H1 (cell line): Measurements from ENCODE around the gene JPT2. TPM values are rescaled to one million over a fixed set of nuclear protein-coding genes. Genes with fewer than 3 reads are reported as not detected.

ENCODE experiments used
- CTCF ChIA-PET: fragments of 300-600 bp; sonication (Branson Sonifier 250); formaldehyde crosslinking; loops from one replicate; lab custom pipeline; 2021; ENCODE audit not compliant: partially characterized antibody; lab: Charles Lee
- POLR2A ChIA-PET: fragments of 300-600 bp; sonication (Branson Sonifier 250); formaldehyde crosslinking; loops from one replicate; lab custom pipeline; 2021; ENCODE audit warnings: inconsistent platforms; ENCODE audit not compliant: partially characterized antibody; lab: Charles Lee
- DNase-seq, 2 experiments: peaks; one replicate each; pipeline versions ENCODE4 v3.0.0 to v3.0.0-alpha.2; 2010 to 2022; ENCODE audit warnings: low spot score in 2 of 2, low read depth in 1 of 2, mixed read lengths in 1 of 2
- FAIRE-seq: peaks from 2 replicates; lab custom pipeline; 2011; peaks lifted over from hg19 to GRCh38; lab: Jason Lieb, UNC
- H2AFZ ChIP-seq: 2 replicates; pipeline ENCODE4 v1.8.1; 2012; ENCODE audit warnings: low read length, inconsistent platforms
- H2AK5ac ChIP-seq: 2 replicates; pipeline ENCODE4 v1.6.1; 2013; ENCODE audit warnings: low read depth, low read length
- H2BK120ac ChIP-seq: replicated peaks from 2 replicates; pipeline ENCODE3; 2013; ENCODE audit warnings: low read depth, low read length, inconsistent platforms
- H2BK12ac ChIP-seq: 2 replicates; pipeline ENCODE4 v1.6.1; 2013; ENCODE audit warnings: low read depth, low read length
- H2BK15ac ChIP-seq: 2 replicates; pipeline ENCODE4 v1.6.1; 2013; ENCODE audit warnings: low read length
- H2BK20ac ChIP-seq: 2 replicates; pipeline ENCODE4 v1.6.1; 2013; ENCODE audit warnings: low read length
- H2BK5ac ChIP-seq: 2 replicates; pipeline ENCODE4 v1.6.1; 2013; ENCODE audit warnings: low read depth, low read length
- H3K14ac ChIP-seq: 2 replicates; pipeline ENCODE4 v1.6.1; 2013; ENCODE audit warnings: inconsistent platforms; ENCODE audit not compliant: insufficient read length
- H3K18ac ChIP-seq: 2 replicates; pipeline ENCODE4 v1.6.1; 2013; ENCODE audit warnings: low read length; ENCODE audit errors: extremely low read depth
- H3K23ac ChIP-seq: 2 replicates; pipeline ENCODE4 v1.6.1; 2013; ENCODE audit warnings: inconsistent platforms; ENCODE audit not compliant: insufficient read length
- H3K23me2 ChIP-seq: 2 replicates; pipeline ENCODE4 v1.6.1; 2013; ENCODE audit warnings: low read depth, low read length
- H3K27ac ChIP-seq: 2 replicates; pipeline ENCODE4 v1.6.1; 2011; ENCODE audit warnings: low read depth, low read length, inconsistent platforms
- H3K27me3 ChIP-seq, 4 experiments: replicated peaks in 1 of 4; 1 replicate in 1 of 4; 2 replicates in 3 of 4; pipeline versions ENCODE4 v1.6.1 to v1.8.1; 2011 to 2013; ENCODE audit warnings: low read length in 3 of 4, mild to moderate bottlenecking in 3 of 4, inconsistent platforms in 2 of 4, mixed read lengths in 2 of 4, moderate library complexity in 1 of 4; ENCODE audit not compliant: control insufficient read depth in 3 of 4, insufficient read depth in 3 of 4; ENCODE audit errors: extremely low read depth in 1 of 4
- H3K36me3 ChIP-seq, 4 experiments: 2 replicates each; pipeline versions ENCODE4 v1.6.1 to v1.8.1; 2011 to 2013; ENCODE audit warnings: mild to moderate bottlenecking in 4 of 4, low read length in 3 of 4, moderate library complexity in 2 of 4, control low read depth in 1 of 4, inconsistent platforms in 1 of 4; ENCODE audit not compliant: insufficient read depth in 4 of 4, control insufficient read depth in 2 of 4
- H3K4ac ChIP-seq: replicated peaks from 2 replicates; pipeline ENCODE3; 2013; ENCODE audit warnings: low read length, low read depth, mixed read lengths, inconsistent platforms; ENCODE audit not compliant: insufficient read length
- H3K4me1 ChIP-seq, 4 experiments: replicated peaks in 1 of 4; 1 replicate in 1 of 4; 2 replicates in 3 of 4; pipeline versions ENCODE4 v1.6.1 to v1.8.1; 2011 to 2013; ENCODE audit warnings: low read length in 3 of 4, inconsistent platforms in 2 of 4, mixed read lengths in 1 of 4; ENCODE audit not compliant: insufficient read depth in 4 of 4, control insufficient read depth in 3 of 4
- H3K4me2 ChIP-seq, 2 experiments: 2 replicates each; pipeline versions ENCODE4 v1.6.1 to v1.8.1; 2011 to 2013; ENCODE audit warnings: low read depth in 2 of 2, low read length in 2 of 2, control low read depth in 1 of 2, inconsistent platforms in 1 of 2, mild to moderate bottlenecking in 1 of 2; ENCODE audit not compliant: insufficient read depth in 1 of 2
- H3K4me3 ChIP-seq, 4 experiments: fragments of 200-600, 300-600 bp in 1 of 4; sonication (generic), shearing (Covaris generic), sonication (Bioruptor Twin) in 1 of 4; 2 replicates each; pipeline versions ENCODE4 v1.5.1 to v1.8.1; 2011 to 2016; ENCODE audit warnings: low read length in 4 of 4, low read depth in 3 of 4, control low read depth in 2 of 4, inconsistent platforms in 2 of 4, mild to moderate bottlenecking in 2 of 4, mixed read lengths in 1 of 4, moderate library complexity in 1 of 4; ENCODE audit not compliant: insufficient read depth in 2 of 4; ENCODE audit errors: extremely low read depth in 1 of 4
- H3K56ac ChIP-seq: replicated peaks from 2 replicates; pipeline ENCODE3; 2013; ENCODE audit warnings: low read depth, mild to moderate bottlenecking, mixed read lengths, low read length, inconsistent platforms; ENCODE audit not compliant: insufficient read length
- H3K79me1 ChIP-seq: 2 replicates; pipeline ENCODE4 v1.6.1; 2013; ENCODE audit warnings: low read depth, low read length, control low read depth
- H3K79me2 ChIP-seq, 2 experiments: 2 replicates each; pipeline versions ENCODE4 v1.6.1 to v1.8.1; 2012 to 2013; ENCODE audit warnings: low read length in 2 of 2, mild to moderate bottlenecking in 2 of 2, inconsistent platforms in 1 of 2; ENCODE audit not compliant: insufficient read depth in 2 of 2, control insufficient read depth in 1 of 2
- H3K9ac ChIP-seq, 4 experiments: replicated peaks in 1 of 4; 1 replicate in 1 of 4; 2 replicates in 3 of 4; pipeline versions ENCODE4 v1.6.1 to v1.8.1; 2011 to 2013; ENCODE audit warnings: low read depth in 3 of 4, low read length in 3 of 4, control low read depth in 2 of 4, mild to moderate bottlenecking in 2 of 4, moderate library complexity in 2 of 4, inconsistent platforms in 1 of 4; ENCODE audit errors: extremely low read depth in 1 of 4
- H3K9me3 ChIP-seq, 2 experiments: 2 replicates each; pipeline versions ENCODE4 v1.6.1 to v1.8.1; 2012 to 2013; ENCODE audit warnings: mild to moderate bottlenecking in 2 of 2, moderate library complexity in 2 of 2, control low read depth in 1 of 2, inconsistent platforms in 1 of 2, low read depth in 1 of 2, low read length in 1 of 2, mixed read lengths in 1 of 2; ENCODE audit not compliant: insufficient read depth in 2 of 2
- H4K20me1 ChIP-seq, 2 experiments: replicated peaks in 1 of 2; 2 replicates each; pipeline versions ENCODE3 to v1.8.1; 2011 to 2013; ENCODE audit warnings: inconsistent platforms in 2 of 2, low read length in 2 of 2, mild to moderate bottlenecking in 1 of 2; ENCODE audit not compliant: insufficient read depth in 2 of 2, control insufficient read depth in 1 of 2
- H4K5ac ChIP-seq: 2 replicates; pipeline ENCODE4 v1.6.1; 2013; ENCODE audit warnings: low read length, low read depth, mixed read lengths, inconsistent platforms; ENCODE audit not compliant: insufficient read length
- H4K8ac ChIP-seq: 2 replicates; pipeline ENCODE4 v1.8.0; 2013; ENCODE audit warnings: mild to moderate bottlenecking, moderate library complexity, low read length, inconsistent platforms; ENCODE audit not compliant: insufficient read depth; ENCODE audit errors: extremely low read depth
- H4K91ac ChIP-seq: replicated peaks from 2 replicates; pipeline ENCODE3; 2013; ENCODE audit warnings: low read length, mixed read lengths, inconsistent platforms; ENCODE audit not compliant: insufficient read length
- CHD2 ChIP-seq: IDR thresholded peaks from 2 replicates; pipeline ENCODE4 v1.6.1; 2012; ENCODE audit warnings: low read length, improper control_type of control experiment
- CTBP2 ChIP-seq: IDR thresholded peaks from 2 replicates; pipeline ENCODE4 v1.7.0; 2011; ENCODE audit warnings: borderline replicate concordance, mild to moderate bottlenecking, moderate library complexity, mixed read lengths, low read length; ENCODE audit not compliant: insufficient read depth, insufficient read length
- EP300 ChIP-seq, 2 experiments: IDR thresholded peaks; 1 replicate in 1 of 2; 2 replicates in 1 of 2; pipeline ENCODE4 v1.6.1; 2011 to 2012; ENCODE audit warnings: low read depth in 2 of 2, low read length in 2 of 2, mild to moderate bottlenecking in 2 of 2, borderline replicate concordance in 1 of 2, inconsistent platforms in 1 of 2, moderate library complexity in 1 of 2
- KDM1A ChIP-seq: fragments of 200-600, 300-600 bp; sonication (generic); IDR thresholded peaks from 2 replicates; pipeline ENCODE4 v1.7.1; 2016; ENCODE audit warnings: mild to moderate bottlenecking, low read length, borderline replicate concordance
- SP2 ChIP-seq: IDR thresholded peaks from 2 replicates; pipeline ENCODE4 v1.6.1; 2012; ENCODE audit warnings: mild to moderate bottlenecking, low read length, inconsistent platforms
- TBP ChIP-seq: IDR thresholded peaks from 2 replicates; pipeline ENCODE4 v1.6.1; 2011; ENCODE audit warnings: low read depth, low read length, improper control_type of control experiment
- WGBS, 2 experiments: shearing (Covaris generic) in 1 of 2; methylation state at CpG; one replicate each; pipeline versions ENCODE4 v1.1.6 to v1.1.7; 2013 to 2015; ENCODE audit warnings: low lambda C conversion rate in 2 of 2, mixed read lengths in 2 of 2, inconsistent platforms in 1 of 2, low coverage in 1 of 2, missing lambda C conversion rate in 1 of 2; ENCODE audit not compliant: insufficient replicate concordance in 2 of 2, insufficient coverage in 1 of 2, insufficient read length in 1 of 2; ENCODE audit errors: extremely low coverage in 1 of 2, missing lambda C conversion rate in 1 of 2; 5-methylcytosine and 5-hydroxymethylcytosine counted together
- polyA plus RNA-seq, 7 experiments: library from polyadenylated mRNA; depleted of rRNA in 3 of 7; stranded (reverse) in 5 of 7; unstranded in 2 of 7; fragments of >200 nt in 5 of 7; fragments of 200-250 nt in 2 of 7; gene quantifications; 1 replicate in 5 of 7; 2 replicates in 1 of 7; 4 replicates in 1 of 7; pipeline versions ENCODE4 v1.2.1 to v1.2.3, GENCODE V29; 2011 to 2013; ENCODE audit warnings: missing spikeins in 2 of 7, mixed read lengths in 2 of 7
- total RNA-seq: library from RNA; stranded (reverse); fragmentation: NEBNext Ultra II Directional; extraction: Animal tissue kit (Norgen Biotek cat#: 25700); gene quantifications from 2 replicates; pipeline ENCODE4 v1.2.1, GENCODE V29; 2021

Gene JPT2
- total and polyA plus RNA-seq, 2 of the 8 experiments (the other 6 are each of a cell fraction or from before 2014, with no cell fraction given), result 67.6 to 197 TPM

- Histone ChIP-seq H2AFZ (no peak overlapping the region), H3K27me3 (no peaks in the 10 kb centered on the region), H4K8ac (no peak overlapping the region), H2AK5ac (no peak overlapping the region), H4K20me1 (peaks cover 28 to 35% of the 10 kb centered on the region in 2 experiments), H3K23me2 (no peaks in the 10 kb centered on the region; the same call in 1 of the 2 replicates), H3K79me2 (peaks cover 18 to 95% of the 10 kb centered on the region in 2 experiments), H3K79me1 (peaks cover 11% of the 10 kb centered on the region), H2BK5ac (no peak overlapping the region), H2BK20ac (no peak overlapping the region), H3K9me3 (no peaks in the 10 kb centered on the region), H3K14ac (no peak overlapping the region), H4K5ac (no peak overlapping the region), H3K23ac (no peak overlapping the region), H3K4ac (no peak overlapping the region), H2BK12ac (no peak overlapping the region), H4K91ac (no peak overlapping the region), H2BK120ac (no peak overlapping the region), H3K56ac (no peak overlapping the region), H3K27ac (no peak overlapping the region), H3K4me2 (no peak overlapping the region), H2BK15ac (no peak overlapping the region), H3K18ac (no peak overlapping the region), H3K9ac (no peak overlapping the region), H3K4me1 (no peaks in the 10 kb centered on the region), H3K4me3 (no peak overlapping the region), H3K36me3 (peaks cover 34 to 82% (median 66%) of the 10 kb centered on the region in 4 experiments)
- FAIRE-seq (no peak), DNase-seq (no peak)
- 92% methylated on average over 10 of the region's 10 CpGs; no CpG with 5 or more reads in 1 of the 2 experiments for WGBS, 2 experiments
- TF ChIP-seq CTBP2 (no peak), KDM1A (no peak), TBP (no peak), EP300 (IDR thresholded peaks at IDR 0.05; ENCODE audit: borderline replicate concordance in 1 of 2, low read depth in 2 of 2, low read length in 2 of 2) (no peak), SP2 (no peak), CHD2 (no peak)
- ChIA-PET POLR2A (interaction anchor here (1.3 kb wide), 1 partner anchor 11 kb away, joined by 4 read pairs; the partner anchor contains the start of gene JPT2), CTCF (interaction anchor here (0.7 to 1.4 kb wide), 3 partner anchors 17 to 999 kb away, joined by 3 to 4 read pairs (median 3); partner anchors contain the start of gene MAPK8IP3)
Observed at GRCh38 chr16:1688807-1689560, 10.9 kb downstream of the JPT2 start.
